IMR-90 (cell line): ENCODE results near the gene NENF. TPM values are rescaled to one million over a fixed set of nuclear protein-coding genes. Genes with fewer than 3 reads are reported as not detected.
A peak's percentile ranks its signal among the peaks of the same experiment; 100 is the strongest.

Source experiments
- ATAC-seq: fragments of 200-7000 bp; cut with Tn5 transposase; 2 replicates; pipeline ENCODE4 v1.9.1; 2020; ENCODE audit warnings: low read depth, mild to moderate bottlenecking, moderate library complexity
- BruUV-seq: library from RNA; stranded (reverse); fragments of 400-500 nt; replicated peaks from 2 replicates; lab custom pipeline; 2021; lab: Mats Ljungman, UMichigan
- CTCF ChIA-PET: fragments of 300-600 bp; formaldehyde crosslinking; extraction: SDS; loops from one replicate; lab custom pipeline; 2021; ENCODE audit warnings: antibody characterized with exemption; lab: Yijun Ruan, JAX
- POLR2A ChIA-PET: fragments of 300-600 bp; sonication (Branson Sonifier 250); formaldehyde crosslinking; loops from one replicate; lab custom pipeline; 2022; ENCODE audit warnings: antibody characterized with exemption; ENCODE audit not compliant: unreplicated experiment; lab: Charles Lee
- DNase-seq: peaks from one replicate; pipeline ENCODE4 v3.0.0; 2013
- H2AFZ ChIP-seq: replicated peaks from 2 replicates; pipeline ENCODE3; 2013; ENCODE audit warnings: low read length, mild to moderate bottlenecking; ENCODE audit not compliant: poor library complexity
- H2AK5ac ChIP-seq: 2 replicates; pipeline ENCODE4 v1.6.1; 2013; ENCODE audit warnings: low read depth, low read length, inconsistent platforms
- H2AK9ac ChIP-seq: replicated peaks from 2 replicates; pipeline ENCODE3; 2013; ENCODE audit warnings: mild to moderate bottlenecking, low read depth, low read length, moderate library complexity; ENCODE audit not compliant: poor library complexity
- H2BK120ac ChIP-seq: 2 replicates; pipeline ENCODE4 v1.6.1; 2013; ENCODE audit warnings: low read depth, low read length, inconsistent platforms
- H2BK15ac ChIP-seq: 3 replicates; pipeline ENCODE4 v1.6.1; 2013; ENCODE audit warnings: low read depth, low read length, inconsistent platforms
- H2BK20ac ChIP-seq: 2 replicates; pipeline ENCODE4 v1.6.1; 2013; ENCODE audit warnings: low read depth, mild to moderate bottlenecking, inconsistent platforms, low read length, moderate library complexity
- H2BK5ac ChIP-seq: 2 replicates; pipeline ENCODE4 v1.6.1; 2013; ENCODE audit warnings: mild to moderate bottlenecking, low read depth, low read length, inconsistent platforms; ENCODE audit not compliant: poor library complexity, severe bottlenecking
- H3K14ac ChIP-seq: replicated peaks from 2 replicates; pipeline ENCODE4 v1.6.1; 2013; ENCODE audit warnings: low read depth, low read length, inconsistent platforms
- H3K18ac ChIP-seq: 2 replicates; pipeline ENCODE4 v1.6.1; 2013; ENCODE audit warnings: low read depth, low read length, control low read depth
- H3K23ac ChIP-seq: 2 replicates; pipeline ENCODE4 v1.6.1; 2013; ENCODE audit warnings: low read depth, low read length, inconsistent platforms
- H3K27ac ChIP-seq: 2 replicates; pipeline ENCODE4 v1.5.1; 2013; ENCODE audit warnings: mild to moderate bottlenecking, control low read depth, low read length; ENCODE audit not compliant: insufficient read depth
- H3K27me3 ChIP-seq: 2 replicates; pipeline ENCODE4 v1.6.1; 2013; ENCODE audit warnings: low read length; ENCODE audit not compliant: control insufficient read depth, insufficient read depth
- H3K36me3 ChIP-seq: 2 replicates; pipeline ENCODE4 v1.6.1; 2013; ENCODE audit warnings: low read length, mixed read lengths; ENCODE audit not compliant: control insufficient read depth, insufficient read depth
- H3K4ac ChIP-seq: 2 replicates; pipeline ENCODE4 v1.6.1; 2013; ENCODE audit warnings: low read depth, low read length, inconsistent platforms
- H3K4me1 ChIP-seq: 2 replicates; pipeline ENCODE4 v1.6.1; 2013; ENCODE audit warnings: low read length, mixed read lengths; ENCODE audit not compliant: control insufficient read depth, insufficient read depth
- H3K4me2 ChIP-seq: 2 replicates; pipeline ENCODE4 v1.6.1; 2013; ENCODE audit warnings: low read depth, mild to moderate bottlenecking, control low read depth, low read length, moderate library complexity
- H3K4me3 ChIP-seq: 2 replicates; pipeline ENCODE4 v1.5.1; 2013; ENCODE audit warnings: low read depth, mild to moderate bottlenecking, control low read depth, low read length, moderate library complexity; ENCODE audit not compliant: insufficient read depth
- H3K56ac ChIP-seq: 2 replicates; pipeline ENCODE4 v1.6.1; 2013; ENCODE audit warnings: low read length, inconsistent platforms; ENCODE audit not compliant: insufficient read depth; ENCODE audit errors: extremely low read depth
- H3K79me1 ChIP-seq, 2 experiments: 2 replicates each; pipeline ENCODE4 v1.6.1; 2013; ENCODE audit warnings: low read length in 2 of 2, inconsistent platforms in 1 of 2, low read depth in 1 of 2
- H3K9ac ChIP-seq: 2 replicates; pipeline ENCODE4 v1.6.1; 2013; ENCODE audit warnings: low read depth, low read length, control low read depth
- H3K9me1 ChIP-seq: 2 replicates; pipeline ENCODE4 v1.6.1; 2013; ENCODE audit warnings: low read length, inconsistent platforms; ENCODE audit not compliant: insufficient read depth
- H3K9me3 ChIP-seq: 2 replicates; pipeline ENCODE4 v1.6.1; 2013; ENCODE audit warnings: low read length; ENCODE audit not compliant: control insufficient read depth, insufficient read depth
- H4K20me1 ChIP-seq: 2 replicates; pipeline ENCODE4 v1.6.1; 2013; ENCODE audit warnings: low read length, inconsistent platforms; ENCODE audit not compliant: insufficient read depth
- H4K5ac ChIP-seq: 2 replicates; pipeline ENCODE4 v1.6.1; 2013; ENCODE audit warnings: mild to moderate bottlenecking, low read depth, low read length, control low read depth
- H4K8ac ChIP-seq, 2 experiments: 2 replicates each; pipeline ENCODE4 v1.6.1; 2013; ENCODE audit warnings: low read depth in 2 of 2, low read length in 2 of 2, control low read depth in 1 of 2, inconsistent platforms in 1 of 2
- H4K91ac ChIP-seq: 2 replicates; pipeline ENCODE4 v1.6.1; 2013; ENCODE audit warnings: low read depth, low read length, inconsistent platforms; ENCODE audit not compliant: insufficient read depth
- BHLHE40 ChIP-seq: fragments of 150-350 bp; IDR thresholded peaks from 2 replicates; pipeline ENCODE4 v1.6.1; 2016; ENCODE audit warnings: mild to moderate bottlenecking, low read depth, low read length
- CEBPB ChIP-seq: IDR thresholded peaks from 2 replicates; pipeline ENCODE4 v1.6.1; 2012; ENCODE audit warnings: low read depth, low read length, improper control_type of control experiment
- CHD1 ChIP-seq: IDR thresholded peaks from 2 replicates; pipeline ENCODE4 v1.6.1; 2012; ENCODE audit warnings: low read depth, low read length, improper control_type of control experiment
- FOS ChIP-seq: fragments of 150-350 bp; IDR thresholded peaks from 2 replicates; pipeline ENCODE4 v1.6.1; 2016; ENCODE audit warnings: low read depth, low read length
- MAFK ChIP-seq: IDR thresholded peaks from 2 replicates; pipeline ENCODE4 v1.6.1; 2012; ENCODE audit warnings: low read depth, low read length, improper control_type of control experiment
- MAZ ChIP-seq: IDR thresholded peaks from 2 replicates; pipeline ENCODE4 v1.6.1; 2012; ENCODE audit warnings: low read depth, mild to moderate bottlenecking, low read length, improper control_type of control experiment, moderate library complexity, borderline replicate concordance
- MXI1 ChIP-seq: IDR thresholded peaks from 2 replicates; pipeline ENCODE4 v1.6.1; 2012; ENCODE audit warnings: low read depth, mild to moderate bottlenecking, low read length, moderate library complexity, borderline replicate concordance
- NFE2L2 ChIP-seq: fragments of 150-350 bp; IDR thresholded peaks from 2 replicates; pipeline ENCODE4 v1.6.1; 2016; ENCODE audit warnings: low read depth, mild to moderate bottlenecking, low read length
- POLR2A ChIP-seq: IDR thresholded peaks from 2 replicates; pipeline ENCODE4 v1.6.1; 2012; ENCODE audit warnings: mild to moderate bottlenecking, low read depth, low read length
- RAD21 ChIP-seq: IDR thresholded peaks from 2 replicates; pipeline ENCODE4 v1.6.1; 2012; ENCODE audit warnings: low read length, improper control_type of control experiment
- RCOR1 ChIP-seq: IDR thresholded peaks from 2 replicates; pipeline ENCODE4 v1.6.1; 2012; ENCODE audit warnings: mild to moderate bottlenecking, low read length, improper control_type of control experiment; ENCODE audit not compliant: insufficient replicate concordance
- RFX5 ChIP-seq: IDR thresholded peaks from 2 replicates; pipeline ENCODE4 v1.8.0; 2012; ENCODE audit warnings: low read depth, mild to moderate bottlenecking, low read length, moderate library complexity
- SMC3 ChIP-seq: fragments of 150-350 bp; IDR thresholded peaks from 2 replicates; pipeline ENCODE4 v1.6.1; 2016; ENCODE audit warnings: low read depth, mild to moderate bottlenecking, antibody characterized with exemption, low read length, moderate library complexity
- whole genome bisulfite sequencing, 2 experiments: methylation state at CpG; one replicate each; pipeline versions ENCODE4 v1.1.5 to v1.1.7; 2013; ENCODE audit warnings: missing lambda C conversion rate in 2 of 2; ENCODE audit not compliant: insufficient read length in 1 of 2; ENCODE audit errors: extremely low coverage in 2 of 2; 5-methylcytosine and 5-hydroxymethylcytosine counted together
- dilution Hi-C: fragments of 300-500 bp; cut with HindIII; formaldehyde crosslinking; loops from one replicate; pipeline ENCODE4 v1.14.3; 2018; ENCODE audit warnings: low sequenced_read_pairs; ENCODE audit not compliant: unreplicated experiment
- in situ Hi-C: fragments of 300-500 bp; cut with MboI; formaldehyde crosslinking; loops from 3 replicates; pipeline ENCODE4 v1.14.3; 2019; ENCODE audit warnings: low sequenced_read_pairs, inconsistent platforms, mixed read lengths
- intact Hi-C: fragments of 100-400 bp; cut with micrococcal nuclease; formaldehyde crosslinking; loops from 2 replicates; pipeline ENCODE4 v1.10.0; 2022
- polyA plus RNA-seq, 3 experiments: library from polyadenylated mRNA; depleted of rRNA; stranded (reverse); fragments of >200 nt; gene quantifications; 2 replicates each; pipeline ENCODE4 v1.2.3, GENCODE V29; 2012; ENCODE audit warnings: low replicate concordance in 1 of 3
- total RNA-seq: library from RNA; depleted of rRNA; stranded (reverse); fragments of >200 nt; gene quantifications from 2 replicates; pipeline ENCODE4 v1.2.3, GENCODE V29; 2012
- TF ChIP-seq, protein P1 (sequence below): fragments of 150-350 bp; IDR thresholded peaks from 2 replicates; pipeline ENCODE4 v1.6.1; 2017; ENCODE audit warnings: mild to moderate bottlenecking, antibody characterized with exemption, low read length, low read depth
- TF ChIP-seq, protein P2 (sequence below): conservative IDR thresholded peaks from 2 replicates; pipeline ENCODE4 v1.5.1; 2012; ENCODE audit warnings: mild to moderate bottlenecking, low read depth, low read length, improper control_type of control experiment
- TF ChIP-seq, protein P3 (sequence below): fragments of 150-350 bp; IDR thresholded peaks from 2 replicates; pipeline ENCODE4 v1.6.1; 2016; ENCODE audit warnings: low read depth, mild to moderate bottlenecking, low read length, moderate library complexity, borderline replicate concordance

NENF gene
- total and polyA plus RNA-seq, 2 of the 4 experiments (the other 2 are of a cell fraction): 16.0 to 40.4 TPM

DNA sequence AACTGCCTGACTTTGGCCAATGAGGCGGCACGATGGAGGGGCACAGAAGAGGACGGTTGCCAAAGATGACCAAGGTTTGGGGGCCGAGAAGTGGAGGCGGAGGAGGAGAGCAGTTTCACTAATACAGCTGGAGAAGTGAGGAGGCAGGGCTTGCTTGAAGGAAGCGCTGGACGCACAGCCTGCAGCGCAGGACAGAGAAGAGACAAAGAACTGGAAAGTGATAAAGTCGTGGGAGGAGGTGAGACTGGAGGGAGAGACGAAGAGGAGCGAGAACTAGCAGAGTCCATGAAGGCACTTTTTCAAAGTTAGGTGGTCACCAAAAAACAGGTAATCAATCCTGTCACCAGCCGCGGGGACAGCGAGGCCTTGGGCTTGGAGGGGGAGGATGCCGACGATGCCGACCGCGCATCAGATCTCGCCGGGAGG, 18.8 kb upstream of the NENF start:
- POLR2A ChIA-PET: no interaction called here
- no peak overlapping the region for H2BK5ac ChIP-seq
- peak overlapping the region; percentile 89 for H2AK9ac ChIP-seq
- no peaks in the 10 kb centered on the region for H4K20me1 ChIP-seq
- H3K4me2 ChIP-seq: peak overlapping the region; percentile 81
- H3K9me3 ChIP-seq: no peaks in the 10 kb centered on the region
- peak; percentile 14 for DNase-seq
- intact Hi-C loops: no loop called here
- H4K91ac ChIP-seq: no peak overlapping the region
- WGBS, 2 experiments: 9% methylated on average over 12 of the region's 21 CpGs; no CpG with 5 or more reads in 1 of the 2 experiments
- no peak overlapping the region for H2BK20ac ChIP-seq
- CTCF ChIA-PET: no interaction called here
- H2BK15ac ChIP-seq: no peak overlapping the region
- no peak overlapping the region for H4K5ac ChIP-seq
- TF ChIP-seq, protein P1, sequence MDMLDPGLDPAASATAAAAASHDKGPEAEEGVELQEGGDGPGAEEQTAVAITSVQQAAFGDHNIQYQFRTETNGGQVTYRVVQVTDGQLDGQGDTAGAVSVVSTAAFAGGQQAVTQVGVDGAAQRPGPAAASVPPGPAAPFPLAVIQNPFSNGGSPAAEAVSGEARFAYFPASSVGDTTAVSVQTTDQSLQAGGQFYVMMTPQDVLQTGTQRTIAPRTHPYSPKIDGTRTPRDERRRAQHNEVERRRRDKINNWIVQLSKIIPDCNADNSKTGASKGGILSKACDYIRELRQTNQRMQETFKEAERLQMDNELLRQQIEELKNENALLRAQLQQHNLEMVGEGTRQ: no peak
- TF ChIP-seq RFX5: no peak
- TF ChIP-seq MAFK: no peak
- TF ChIP-seq RAD21: no peak
- no peak for TF ChIP-seq NFE2L2
- no peak for TF ChIP-seq MXI1
- TF ChIP-seq MAZ: no peak
- no peak for TF ChIP-seq CEBPB
- TF ChIP-seq SMC3: no peak
- TF ChIP-seq BHLHE40: no peak
- no peak for TF ChIP-seq POLR2A
- TF ChIP-seq, protein P2, sequence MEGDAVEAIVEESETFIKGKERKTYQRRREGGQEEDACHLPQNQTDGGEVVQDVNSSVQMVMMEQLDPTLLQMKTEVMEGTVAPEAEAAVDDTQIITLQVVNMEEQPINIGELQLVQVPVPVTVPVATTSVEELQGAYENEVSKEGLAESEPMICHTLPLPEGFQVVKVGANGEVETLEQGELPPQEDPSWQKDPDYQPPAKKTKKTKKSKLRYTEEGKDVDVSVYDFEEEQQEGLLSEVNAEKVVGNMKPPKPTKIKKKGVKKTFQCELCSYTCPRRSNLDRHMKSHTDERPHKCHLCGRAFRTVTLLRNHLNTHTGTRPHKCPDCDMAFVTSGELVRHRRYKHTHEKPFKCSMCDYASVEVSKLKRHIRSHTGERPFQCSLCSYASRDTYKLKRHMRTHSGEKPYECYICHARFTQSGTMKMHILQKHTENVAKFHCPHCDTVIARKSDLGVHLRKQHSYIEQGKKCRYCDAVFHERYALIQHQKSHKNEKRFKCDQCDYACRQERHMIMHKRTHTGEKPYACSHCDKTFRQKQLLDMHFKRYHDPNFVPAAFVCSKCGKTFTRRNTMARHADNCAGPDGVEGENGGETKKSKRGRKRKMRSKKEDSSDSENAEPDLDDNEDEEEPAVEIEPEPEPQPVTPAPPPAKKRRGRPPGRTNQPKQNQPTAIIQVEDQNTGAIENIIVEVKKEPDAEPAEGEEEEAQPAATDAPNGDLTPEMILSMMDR: no peak
- TF ChIP-seq CHD1: no peak
- TF ChIP-seq FOS: no peak
- TF ChIP-seq, protein P3, sequence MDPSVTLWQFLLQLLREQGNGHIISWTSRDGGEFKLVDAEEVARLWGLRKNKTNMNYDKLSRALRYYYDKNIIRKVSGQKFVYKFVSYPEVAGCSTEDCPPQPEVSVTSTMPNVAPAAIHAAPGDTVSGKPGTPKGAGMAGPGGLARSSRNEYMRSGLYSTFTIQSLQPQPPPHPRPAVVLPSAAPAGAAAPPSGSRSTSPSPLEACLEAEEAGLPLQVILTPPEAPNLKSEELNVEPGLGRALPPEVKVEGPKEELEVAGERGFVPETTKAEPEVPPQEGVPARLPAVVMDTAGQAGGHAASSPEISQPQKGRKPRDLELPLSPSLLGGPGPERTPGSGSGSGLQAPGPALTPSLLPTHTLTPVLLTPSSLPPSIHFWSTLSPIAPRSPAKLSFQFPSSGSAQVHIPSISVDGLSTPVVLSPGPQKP: no peak
- no peak for TF ChIP-seq RCOR1
- H3K18ac ChIP-seq: no peak overlapping the region
- H3K27ac ChIP-seq: no peak overlapping the region
- H3K79me1 ChIP-seq: peaks cover 8 to 24% of the 10 kb centered on the region in 2 experiments
- dilution Hi-C loops: no loop called here
- H3K23ac ChIP-seq: peak overlapping the region; percentile 81; the same call in 1 of the 2 replicates
- H3K4ac ChIP-seq: peak overlapping the region; percentile 20; the same call in 1 of the 2 replicates
- H3K36me3 ChIP-seq: peaks cover 14% of the 10 kb centered on the region
- in situ Hi-C loops: no loop called here
- H3K4me1 ChIP-seq: peaks cover 3% of the 10 kb centered on the region; the same call in 1 of the 2 replicates
- peak overlapping the region in 1 of 2 experiments; percentile 42; a peak in 2 of 4 replicates for H4K8ac ChIP-seq
- peak overlapping the region; percentile 63; the same call in 1 of the 2 replicates for H2AK5ac ChIP-seq
- peak overlapping the region; percentile 100 for H2AFZ ChIP-seq
- H3K14ac ChIP-seq: peak overlapping the region; percentile 40; the same call in 1 of the 2 replicates
- ATAC-seq: peak; percentile 45
- peaks cover 6% of the 10 kb centered on the region; the same call in 1 of the 2 replicates for H3K9me1 ChIP-seq
- H3K56ac ChIP-seq: no peak overlapping the region
- no TSS peak for BruUV-seq
- no peaks in the 10 kb centered on the region for H3K27me3 ChIP-seq
- H2BK120ac ChIP-seq: no peak overlapping the region
- peak overlapping the region; percentile 24; the same call in 1 of the 2 replicates for H3K9ac ChIP-seq
- peak overlapping the region; percentile 78 for H3K4me3 ChIP-seq
